ENCODE measurements around the gene ECI1.
"Not testable (repeated sequence)": the region's sequence is repeated elsewhere in the genome, so short reads cannot be mapped to it uniquely, and the experiment has no call there.

Gene ECI1

DNA sequence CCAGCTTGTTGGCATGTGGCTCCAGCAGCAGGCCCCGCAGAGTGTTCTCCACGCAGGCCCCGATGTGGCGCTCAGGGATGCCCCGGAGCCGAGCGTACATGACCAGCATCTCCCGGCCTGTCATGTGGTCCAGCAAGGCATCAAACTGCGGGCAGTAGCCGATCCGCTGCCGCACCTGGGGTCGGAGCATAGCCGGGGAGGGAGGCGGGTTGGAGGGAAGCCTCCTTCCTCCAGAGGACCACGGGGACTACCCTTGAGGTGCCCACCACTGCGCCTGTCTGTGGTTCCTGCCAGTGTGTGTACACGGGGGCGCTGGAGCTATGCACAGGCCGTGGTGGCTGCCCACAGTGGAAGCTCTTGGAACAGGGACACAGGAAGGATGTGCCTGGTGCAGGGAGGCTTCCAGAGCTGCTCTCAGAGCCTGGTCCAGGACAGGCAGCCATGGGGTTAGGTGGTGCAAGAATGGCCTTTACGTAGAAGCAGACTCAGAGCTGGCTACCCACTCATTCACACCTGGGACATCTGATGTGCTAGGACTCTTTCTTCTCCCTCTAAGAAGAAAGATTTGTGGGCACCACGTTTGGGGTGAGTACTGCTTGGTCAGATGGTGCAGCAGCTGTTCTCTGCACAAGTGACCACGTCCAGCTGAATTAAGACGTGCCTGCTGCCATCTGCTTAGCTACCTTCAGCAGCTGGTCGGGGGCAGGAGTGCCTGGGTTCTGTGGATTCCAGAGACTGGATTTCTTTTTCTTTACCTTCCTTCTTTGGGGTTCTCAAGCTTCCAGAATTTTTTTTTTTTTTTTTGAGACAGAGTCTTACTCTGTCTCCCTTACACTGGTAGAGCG, 27.8 kb upstream of the ECI1 start:
- DNase-seq = no peak

DNA sequence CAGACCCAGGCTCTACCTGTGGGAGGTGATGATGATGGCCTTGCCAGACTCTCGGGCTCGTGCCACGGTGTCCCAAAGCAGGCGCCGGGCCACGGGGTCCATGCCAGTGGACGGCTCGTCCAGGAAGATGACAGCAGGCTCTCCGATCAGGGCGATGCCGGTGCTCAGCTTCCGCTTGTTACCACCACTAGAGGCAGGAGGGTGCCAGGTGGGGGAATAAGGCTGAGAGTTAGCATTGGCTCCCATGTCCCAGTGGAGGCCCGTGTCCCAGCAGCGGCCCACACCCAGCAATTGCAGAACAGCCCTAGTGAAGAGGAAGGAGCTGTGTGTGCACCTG, 26.9 kb upstream of the ECI1 start:
- no peak for DNase-seq

DNA sequence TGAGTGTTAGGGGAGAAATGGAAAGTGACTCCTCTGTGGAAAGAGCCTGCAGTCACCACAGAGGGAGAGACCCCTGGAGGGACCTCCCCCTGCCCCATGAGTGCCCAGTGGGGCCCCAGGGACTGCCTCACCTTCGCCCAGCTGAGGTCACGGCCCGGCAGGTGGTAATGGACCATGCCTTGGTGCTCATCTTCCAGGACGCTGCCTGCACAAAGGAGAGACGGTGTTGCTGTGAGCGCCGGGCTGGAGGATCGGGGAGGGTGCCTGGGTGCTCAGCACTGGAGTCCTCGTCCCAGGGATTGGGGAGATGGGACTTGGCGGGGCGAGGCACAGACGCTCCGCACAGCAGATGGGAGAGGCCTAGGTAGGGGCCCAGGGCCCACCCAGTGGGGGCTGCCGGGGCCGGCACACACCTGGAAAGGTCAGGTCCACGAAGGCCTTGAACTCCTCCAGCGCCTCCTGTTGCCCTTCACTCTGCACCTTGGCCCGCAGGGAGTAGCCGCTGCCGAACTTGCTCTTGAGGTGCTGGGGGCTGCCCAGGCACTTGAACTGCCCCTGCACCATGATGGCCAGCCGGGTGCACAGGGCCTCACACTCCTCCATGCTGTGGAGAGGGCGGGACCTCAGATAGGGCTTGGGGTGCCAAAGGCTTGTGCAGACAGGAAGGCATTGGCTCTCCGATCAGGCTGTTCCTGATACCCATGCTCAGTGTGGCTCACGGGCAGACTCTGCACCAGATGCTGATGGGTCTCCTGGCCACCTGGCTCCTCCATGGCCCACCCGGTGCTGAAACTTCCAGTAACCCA, 26.3 kb upstream of the ECI1 start:
- DNase-seq = no peak

DNA sequence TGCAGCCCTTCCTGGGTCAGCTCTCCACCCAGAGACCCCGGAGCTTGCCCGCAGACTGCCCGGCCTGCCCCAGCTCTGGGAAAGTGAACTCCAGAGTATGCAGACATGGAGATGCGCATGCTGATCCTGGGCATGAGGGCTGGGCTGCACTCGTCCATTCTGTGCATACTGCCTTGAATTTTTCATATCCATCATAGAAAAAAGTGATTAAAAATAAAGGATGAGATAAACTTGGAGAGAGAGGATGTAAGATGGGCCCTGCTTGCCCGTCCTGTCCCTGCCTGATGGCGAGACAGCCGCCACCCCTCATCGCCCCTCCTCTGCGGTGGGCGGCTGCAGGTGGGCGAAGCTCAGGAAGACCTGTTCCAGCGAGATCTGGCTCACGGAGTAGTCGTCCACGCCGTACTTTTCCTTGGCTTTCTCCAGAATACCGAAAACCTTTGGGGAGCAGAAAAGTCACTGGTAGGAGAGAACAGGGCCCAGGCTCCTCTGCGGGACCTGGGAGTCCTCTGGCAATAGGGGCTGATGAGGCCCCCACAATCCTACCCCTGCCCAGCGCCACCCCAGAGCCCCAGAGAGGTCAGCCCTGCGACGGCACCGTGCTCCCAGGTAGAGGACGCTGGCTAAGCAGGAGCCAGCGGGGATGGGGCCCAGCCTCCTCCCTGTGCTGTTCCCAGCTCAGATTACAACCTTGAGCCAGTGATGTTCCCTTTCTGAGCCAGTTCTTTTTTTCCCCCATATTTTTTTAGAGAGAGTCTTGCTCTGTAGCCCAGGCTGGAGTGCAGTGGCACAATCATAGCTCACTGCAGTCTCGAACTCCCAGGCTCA, 25.2 kb upstream of the ECI1 start:
- no peak for DNase-seq

GRCh38 chr16:2275476-2276367, 24.3 kb upstream of the ECI1 start:
- DNase-seq = no peak

DNA sequence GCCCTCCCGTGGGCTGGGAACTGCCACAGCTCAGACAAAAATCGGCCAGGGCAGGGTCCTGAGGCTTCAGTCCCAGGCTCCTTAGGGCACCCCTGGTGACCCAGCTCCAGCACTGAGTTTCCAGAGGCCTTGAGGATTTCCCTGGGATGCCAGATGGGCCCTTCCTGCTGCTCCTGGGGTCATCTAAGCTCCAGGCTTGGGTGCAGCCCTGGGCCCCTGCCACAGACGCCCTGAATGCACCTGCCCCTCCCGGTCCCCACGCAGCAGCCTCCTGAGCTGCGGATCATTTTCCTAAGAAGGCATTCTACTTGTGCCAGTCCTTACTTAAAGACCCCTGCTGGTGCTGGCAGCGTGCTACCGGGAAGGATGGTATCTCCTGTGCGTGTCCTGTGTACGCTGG, 22.5 kb upstream of the ECI1 start:
- DNase-seq = no peak

- no peak for DNase-seq
Observed at GRCh38 chr16:2273484-2273883, 22.1 kb upstream of the ECI1 start.

DNA sequence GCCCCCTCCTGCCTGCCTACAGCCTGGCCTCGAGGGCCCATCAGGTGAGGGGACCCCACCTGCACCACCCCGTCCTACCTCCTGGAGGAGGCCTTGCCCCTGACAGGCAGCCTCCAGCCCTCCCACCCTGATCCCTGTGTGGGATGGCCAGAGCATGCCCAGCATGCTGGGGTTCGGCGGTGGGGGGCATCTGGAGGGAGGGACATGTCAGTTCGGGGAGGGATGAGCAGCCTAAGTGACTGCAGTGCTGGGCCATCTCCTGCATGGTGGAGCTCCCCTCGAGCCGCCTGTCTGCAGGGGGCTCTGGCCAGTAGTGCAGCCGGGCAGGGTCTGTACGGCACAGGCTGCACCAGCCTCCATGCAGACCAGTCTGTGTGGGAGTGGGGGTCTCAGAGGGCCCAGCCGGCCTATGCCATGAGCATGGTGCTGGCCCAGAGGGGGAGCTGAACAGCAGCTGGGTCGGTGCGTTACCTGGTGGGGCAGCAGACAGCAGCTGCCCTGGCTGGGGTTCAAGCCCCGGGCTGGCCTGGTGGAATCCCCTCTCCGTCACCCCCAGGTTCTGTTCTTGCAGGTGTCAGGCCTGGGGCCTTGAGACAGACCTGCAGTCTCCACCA, 20.6 kb upstream of the ECI1 start:
- no peak for DNase-seq

GRCh38 chr16:2270588-2271470, 19.4 kb upstream of the ECI1 start:
- no peak for DNase-seq

DNA sequence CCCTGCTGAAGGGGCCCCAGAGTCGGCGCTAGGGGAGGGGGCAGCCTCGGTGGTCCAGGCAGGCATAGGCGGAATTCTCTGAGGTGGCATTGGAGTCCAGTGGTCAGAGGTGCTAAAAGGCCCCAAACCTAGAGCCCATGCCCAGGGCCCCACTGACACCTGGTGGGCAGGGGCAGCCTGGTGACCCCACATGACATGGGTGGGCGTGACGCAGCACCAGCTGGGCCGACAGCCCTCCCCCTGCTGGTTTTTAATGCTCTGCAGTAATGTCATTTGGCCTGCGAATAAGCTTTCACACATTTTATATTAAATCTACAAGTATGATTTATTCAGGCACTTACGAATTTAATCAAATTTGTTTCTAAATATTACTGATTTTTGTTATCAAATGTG, 18.7 kb upstream of the ECI1 start:
- no peak for DNase-seq

DNA sequence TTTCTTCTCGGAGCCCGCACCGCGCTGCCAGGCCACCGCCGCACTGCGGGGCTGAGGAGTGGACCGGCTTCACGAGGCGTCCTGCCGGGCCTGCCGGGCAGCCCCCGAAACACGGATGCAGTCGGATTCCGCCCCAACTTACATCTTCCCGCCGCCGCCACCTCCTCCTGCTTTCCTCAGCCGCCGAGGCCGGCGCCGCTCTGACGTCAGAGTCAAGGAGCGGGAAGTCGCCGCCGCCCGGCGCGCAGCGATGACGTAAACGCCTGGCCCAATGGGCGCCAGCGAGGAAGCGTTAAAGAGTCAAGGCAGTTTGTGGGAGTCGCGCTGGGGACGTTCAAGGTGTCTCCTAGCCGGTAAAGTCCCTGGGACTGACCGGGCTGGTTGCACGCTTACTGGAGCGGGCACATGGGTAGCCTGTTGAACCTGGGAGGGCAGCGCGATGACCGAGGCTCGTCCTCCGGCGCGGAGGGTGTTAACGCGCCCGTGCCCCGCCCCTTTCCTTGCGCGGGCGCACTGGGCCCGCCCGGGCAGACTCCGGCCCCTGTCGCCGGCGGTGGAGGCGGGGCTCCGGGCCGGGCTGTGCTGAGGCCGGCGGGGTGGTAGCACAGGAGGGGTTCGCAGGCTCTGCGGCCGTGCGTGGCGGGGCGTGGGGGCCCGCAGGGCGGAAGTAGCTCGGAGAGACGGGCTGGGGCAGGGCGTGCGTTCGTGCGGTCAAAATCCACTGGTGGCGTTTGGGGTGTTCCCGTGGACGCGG, 16.7 kb upstream of the ECI1 start, which contains the start of gene RNPS1:
RNPS1 (minus strand) TSS at position 214 of the 754 bp plus-strand sequence. CDS start 3,483 bp downstream, outside the sequence.
- DNase-seq = peak; percentile 83

GRCh38 chr16:2267505-2267912, 16.1 kb upstream of the ECI1 start:
- peak; percentile 58 for DNase-seq

- not testable (repeated sequence) for DNase-seq
Observed at GRCh38 chr16:2266887-2267286, 15.5 kb upstream of the ECI1 start.

DNA sequence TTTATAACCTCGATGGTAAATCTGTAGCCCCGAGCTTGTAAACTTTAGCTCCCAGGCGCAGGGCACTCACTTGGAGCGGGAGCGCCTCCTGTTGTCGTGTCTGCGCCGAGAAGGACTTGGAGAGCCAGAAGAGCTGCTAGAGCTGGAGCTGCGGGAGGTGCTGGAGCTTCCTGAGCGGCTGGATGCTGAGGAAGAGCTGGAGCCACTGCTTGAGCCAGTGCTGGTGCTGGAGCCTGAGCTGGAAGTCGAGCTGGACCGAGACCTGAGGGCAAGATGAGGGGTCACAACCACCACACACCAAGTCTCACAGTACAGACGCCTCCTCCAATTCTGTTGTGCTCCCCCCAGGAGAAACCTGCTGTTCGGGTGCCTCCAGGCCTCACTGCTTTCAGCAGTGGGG, 11.6 kb upstream of the ECI1 start:
- not testable (repeated sequence) for DNase-seq

DNA sequence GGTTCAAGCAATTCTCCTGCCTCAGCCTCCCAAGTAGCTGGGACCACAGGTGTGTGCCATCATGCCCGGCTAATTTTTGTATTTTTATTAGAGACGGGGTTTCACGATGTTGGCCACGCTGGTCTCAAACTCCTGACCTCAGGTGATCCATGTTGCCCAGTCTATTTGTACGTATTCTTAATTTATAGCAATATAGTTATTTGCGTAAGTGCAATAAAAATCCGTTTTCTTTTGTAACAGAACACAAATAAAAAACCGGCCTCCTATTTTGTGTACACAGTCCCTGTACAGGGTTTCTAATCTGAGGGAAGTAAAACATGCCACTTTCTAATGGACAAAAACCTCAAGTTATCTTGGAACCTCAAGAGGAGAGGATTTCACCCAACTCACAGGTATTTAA, 8.9 kb upstream of the ECI1 start:
- no peak for DNase-seq

- DNase-seq = not testable (repeated sequence)
Observed at GRCh38 chr16:2258530-2258929, 7.1 kb upstream of the ECI1 start.

GRCh38 chr16:2257726-2258125, 6.3 kb upstream of the ECI1 start:
- no peak for DNase-seq

DNA sequence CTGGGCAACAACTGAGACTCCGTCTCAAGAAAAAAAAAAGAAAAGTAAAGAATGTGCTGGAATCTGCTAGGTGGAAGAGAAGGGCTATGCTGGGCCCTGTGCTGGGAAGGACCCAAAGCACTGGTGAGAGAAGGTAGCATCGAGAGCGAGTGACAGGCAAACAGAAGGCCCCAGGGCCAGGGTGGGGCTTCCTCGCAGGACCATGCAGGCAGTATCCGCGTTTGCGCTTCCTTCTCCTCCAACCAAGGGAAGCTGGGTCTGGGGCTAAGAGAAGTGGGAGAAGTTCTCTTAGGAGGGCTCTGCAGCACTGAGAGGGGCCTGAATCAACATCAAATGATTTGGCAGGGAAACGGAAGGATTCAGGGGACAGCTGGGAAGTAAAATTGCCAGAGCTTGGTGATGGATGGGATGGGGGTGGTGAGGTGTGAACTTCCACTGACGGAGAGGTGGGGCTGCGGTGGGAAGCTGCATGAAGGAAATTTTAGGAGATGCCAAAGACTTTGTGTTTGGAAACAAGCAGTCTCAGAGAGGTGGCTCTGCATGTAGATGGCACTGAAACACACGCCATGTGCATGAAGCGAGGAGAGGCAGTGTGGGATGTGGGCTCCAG, 5.2 kb upstream of the ECI1 start:
- DNase-seq = no peak

GRCh38 chr16:2253293-2253692, 1.9 kb upstream of the ECI1 start:
- no peak for DNase-seq

DNA sequence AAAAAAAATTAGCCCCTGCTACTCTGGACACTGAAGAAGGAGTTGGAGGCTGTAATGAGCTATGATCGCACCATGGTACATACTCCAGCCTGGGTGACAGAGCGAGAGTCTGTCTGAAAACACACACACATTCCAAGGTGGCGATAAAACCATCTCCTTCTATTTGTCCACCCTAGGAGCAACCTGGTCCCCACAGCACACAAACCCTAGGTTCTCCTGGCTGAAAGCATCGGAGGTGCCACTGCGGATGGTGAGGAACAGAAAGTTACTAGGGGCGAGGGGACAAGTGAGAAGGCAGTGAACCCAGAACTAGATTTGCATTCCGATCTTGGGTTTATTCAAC, 1.4 kb upstream of the ECI1 start:
- DNase-seq = no peak
